Astrocyte of the cerebellum (primary cell): ENCODE measurements around the gene ZNF652.

ENCODE experiments used
- DNase-seq: peaks from one replicate; pipeline ENCODE4 v3.0.0-alpha.2; 2011; ENCODE audit warnings: low read depth
- H3K4me3 ChIP-seq: 2 replicates; pipeline ENCODE4 v1.5.1; 2011; ENCODE audit warnings: mild to moderate bottlenecking, low read depth, low read length, moderate library complexity
- in situ Hi-C: cut with HindIII; loops from 2 replicates; pipeline ENCODE4 v1.10.0; 2017; ENCODE audit warnings: low sequenced_read_pairs
- TF ChIP-seq, protein P1 (sequence below): IDR thresholded peaks from 2 replicates; pipeline ENCODE4 v1.5.1; 2012; ENCODE audit warnings: low read length, low read depth, moderate library complexity, mild to moderate bottlenecking; ENCODE audit errors: missing control alignments

The ZNF652 gene

DNA sequence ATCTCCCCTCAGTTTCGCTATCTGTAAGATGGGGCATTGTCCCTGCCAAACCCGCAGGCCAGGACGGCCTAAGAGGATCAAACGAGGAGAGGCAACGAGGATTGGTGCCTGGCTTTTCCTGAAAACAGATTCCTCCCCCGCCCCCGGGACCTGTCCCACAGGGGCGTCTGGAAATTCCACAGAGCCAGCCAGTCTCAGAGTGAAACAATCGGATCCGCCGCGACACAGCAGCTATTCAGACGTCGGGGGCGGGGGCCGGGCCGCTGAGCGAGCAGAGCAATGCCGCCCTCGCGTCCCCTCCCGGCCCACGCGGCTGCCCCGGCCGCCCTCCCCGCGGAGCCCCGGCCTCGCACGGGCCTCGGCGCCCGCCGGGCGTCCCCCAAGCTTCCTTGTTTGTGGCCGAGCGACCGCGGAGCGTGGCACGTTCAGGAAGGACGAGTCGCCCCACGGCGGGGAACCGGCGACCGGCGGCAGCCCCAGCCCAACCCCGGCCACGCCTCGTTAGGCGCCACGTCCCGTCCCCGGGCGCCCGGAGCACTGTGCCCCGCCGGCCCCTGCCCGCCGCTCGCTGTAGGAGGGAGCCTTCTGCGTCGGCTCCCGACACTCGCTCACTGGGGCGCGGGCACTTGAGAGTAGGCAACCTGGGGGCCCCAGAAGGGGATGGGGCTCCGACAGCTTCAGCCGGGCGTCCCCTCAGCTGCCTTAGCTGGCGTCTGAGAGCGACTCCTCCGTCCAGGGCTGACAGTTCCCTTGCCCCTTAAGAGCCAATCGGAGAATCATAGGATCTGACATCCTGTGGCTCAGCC is 101.8 kb downstream of the ZNF652 start:
- in situ Hi-C loops: no loop called here
- no peak for DNase-seq
- TF ChIP-seq, protein P1, sequence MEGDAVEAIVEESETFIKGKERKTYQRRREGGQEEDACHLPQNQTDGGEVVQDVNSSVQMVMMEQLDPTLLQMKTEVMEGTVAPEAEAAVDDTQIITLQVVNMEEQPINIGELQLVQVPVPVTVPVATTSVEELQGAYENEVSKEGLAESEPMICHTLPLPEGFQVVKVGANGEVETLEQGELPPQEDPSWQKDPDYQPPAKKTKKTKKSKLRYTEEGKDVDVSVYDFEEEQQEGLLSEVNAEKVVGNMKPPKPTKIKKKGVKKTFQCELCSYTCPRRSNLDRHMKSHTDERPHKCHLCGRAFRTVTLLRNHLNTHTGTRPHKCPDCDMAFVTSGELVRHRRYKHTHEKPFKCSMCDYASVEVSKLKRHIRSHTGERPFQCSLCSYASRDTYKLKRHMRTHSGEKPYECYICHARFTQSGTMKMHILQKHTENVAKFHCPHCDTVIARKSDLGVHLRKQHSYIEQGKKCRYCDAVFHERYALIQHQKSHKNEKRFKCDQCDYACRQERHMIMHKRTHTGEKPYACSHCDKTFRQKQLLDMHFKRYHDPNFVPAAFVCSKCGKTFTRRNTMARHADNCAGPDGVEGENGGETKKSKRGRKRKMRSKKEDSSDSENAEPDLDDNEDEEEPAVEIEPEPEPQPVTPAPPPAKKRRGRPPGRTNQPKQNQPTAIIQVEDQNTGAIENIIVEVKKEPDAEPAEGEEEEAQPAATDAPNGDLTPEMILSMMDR: no peak
- H3K4me3 ChIP-seq: peak overlapping the region; percentile 33

DNA sequence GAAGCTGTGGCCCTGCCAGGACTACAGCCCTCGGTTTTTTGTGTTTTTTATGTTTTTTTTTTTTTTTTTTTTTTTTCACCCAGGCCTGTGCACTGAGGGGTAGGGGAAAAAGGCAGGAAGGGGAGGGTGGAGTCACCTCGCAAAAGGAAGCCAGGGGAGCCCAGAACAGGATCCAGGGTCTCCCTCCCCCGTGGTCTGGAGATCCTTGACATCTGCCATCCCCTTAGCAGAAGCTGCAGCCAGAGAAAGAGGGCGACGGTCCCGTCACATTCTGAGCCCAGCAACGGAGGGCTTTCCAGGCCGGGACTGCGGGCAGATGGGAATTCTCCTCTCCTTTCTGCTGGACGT is 102.4 kb downstream of the ZNF652 start:
- in situ Hi-C loops: no loop called here
- peak overlapping the region; percentile 33 for H3K4me3 ChIP-seq
- no peak for DNase-seq
- TF ChIP-seq, protein P1: no peak

DNA sequence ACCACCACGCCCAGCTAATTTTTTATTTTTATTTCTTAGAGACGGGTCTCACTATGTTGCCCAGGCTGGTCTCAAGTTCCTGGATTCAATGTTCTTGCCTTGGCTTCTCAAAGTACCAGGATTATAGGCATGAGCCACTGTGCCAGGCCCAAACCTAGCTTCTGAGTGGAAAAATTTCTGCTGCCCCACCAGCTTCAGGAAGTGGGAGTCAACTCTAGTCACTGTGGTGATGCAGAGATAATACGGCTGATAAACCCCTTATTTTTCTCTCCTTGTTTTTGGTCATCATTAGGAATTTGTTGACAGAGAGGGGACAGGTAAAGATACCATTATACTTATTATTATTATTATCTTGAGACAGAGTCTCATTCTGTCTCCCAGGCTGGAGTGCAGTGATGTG is 103.7 kb downstream of the ZNF652 start:
- in situ Hi-C loops: no loop called here
- no peak for DNase-seq
- TF ChIP-seq, protein P1: no peak
- H3K4me3 ChIP-seq: no peak overlapping the region

DNA sequence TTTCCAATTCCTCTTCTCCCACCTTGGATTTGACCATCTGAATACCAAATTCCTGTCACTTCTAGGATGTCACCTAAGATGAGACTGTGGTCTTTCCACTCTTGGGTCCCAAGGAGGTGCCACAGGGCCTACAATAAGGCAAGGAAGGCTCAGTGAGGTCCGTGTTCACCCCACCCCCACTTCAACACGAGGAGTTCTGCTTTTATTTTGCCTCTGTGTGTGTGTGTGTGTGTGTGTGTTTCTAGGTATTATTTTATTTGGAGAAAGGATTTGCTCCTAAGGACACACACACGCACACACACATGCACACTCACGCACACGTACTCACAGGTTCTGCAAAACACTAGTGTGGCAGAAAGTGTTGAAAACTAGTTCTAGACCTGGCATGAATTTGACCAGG is 106.9 kb downstream of the ZNF652 start:
- TF ChIP-seq, protein P1: no peak
- in situ Hi-C loops: no loop called here
- no peak overlapping the region for H3K4me3 ChIP-seq
- no peak for DNase-seq

DNA sequence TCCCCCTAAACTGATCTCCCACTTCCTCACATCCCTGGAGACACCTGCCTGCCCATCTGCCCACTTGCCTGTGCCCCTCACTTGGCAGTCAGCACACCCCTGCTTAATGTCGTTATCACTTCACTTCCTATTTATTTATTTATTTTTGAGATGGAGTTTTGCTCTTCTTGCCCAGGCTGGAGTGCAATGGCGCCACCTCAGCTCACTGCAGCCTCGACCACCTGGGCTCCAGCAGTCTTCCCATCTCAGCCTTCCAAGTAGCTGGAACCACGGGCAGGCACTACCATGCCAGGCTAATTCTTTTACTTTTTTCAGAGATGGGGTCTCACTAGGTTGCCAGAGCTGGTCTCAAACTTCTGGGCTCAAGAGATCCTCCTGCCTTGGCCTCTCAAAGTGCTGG is 108.0 kb downstream of the ZNF652 start:
- no peak for DNase-seq
- H3K4me3 ChIP-seq: no peak overlapping the region
- in situ Hi-C loops: no loop called here
- TF ChIP-seq, protein P1: no peak

DNA sequence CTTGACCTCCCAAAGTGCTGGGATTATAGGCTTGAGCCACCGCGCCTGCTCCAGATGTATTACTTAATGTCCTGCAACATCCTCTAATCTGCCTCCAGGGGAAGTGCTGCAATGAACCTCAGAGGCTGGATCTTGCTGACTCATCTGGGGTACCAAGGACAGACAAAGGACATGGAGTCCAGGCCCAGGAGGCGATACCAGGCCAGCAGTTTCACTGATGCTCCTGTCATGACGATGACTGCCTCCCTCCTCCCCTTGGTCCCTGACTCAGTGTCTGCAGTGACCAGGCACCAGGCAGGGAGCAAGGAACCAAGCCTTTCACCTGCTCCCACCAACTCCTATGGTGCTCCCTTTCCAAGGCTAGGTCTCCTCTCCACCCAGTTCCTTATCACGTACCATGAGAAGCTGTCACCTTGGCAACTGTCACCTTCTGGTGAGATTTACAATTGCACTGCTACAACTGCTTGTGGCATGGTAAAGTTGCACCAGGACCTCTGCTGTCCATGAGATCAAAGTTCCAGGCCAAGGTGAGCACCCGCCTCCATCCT is 109.8 kb downstream of the ZNF652 start:
- H3K4me3 ChIP-seq: no peak overlapping the region
- DNase-seq: no peak
- in situ Hi-C loops: no loop called here
- TF ChIP-seq, protein P1: no peak
